HTERT RPE-1 (cell line): Measurements from ENCODE around the gene CD2AP.
"Not testable (repeated sequence)": the region's sequence is repeated elsewhere in the genome, so short reads cannot be mapped to it uniquely, and the experiment has no call there.

ENCODE experiments used
- in situ Hi-C: fragments of 300-500 bp; cut with MboI; formaldehyde crosslinking; loops from 4 replicates; pipeline ENCODE4 v1.14.3; 2020; ENCODE audit warnings: low sequenced_read_pairs

The CD2AP gene

GRCh38 chr6:47477497-47478232, at the start of gene CD2AP:
CD2AP (plus strand) TSS chr6:47477789; CDS start chr6:47478245, 456 bp downstream.
- in situ Hi-C loops: no loop called here

- in situ Hi-C loops: no loop called here
These were observed 49.3 kb upstream of the CD2AP start for GRCh38 chr6:47428288-47428687.

- in situ Hi-C loops: no loop called here
These were observed 48.6 kb upstream of the CD2AP start for GRCh38 chr6:47428746-47429664.

GRCh38 chr6:47434372-47435253, 43.0 kb upstream of the CD2AP start:
- in situ Hi-C loops: no loop called here

- in situ Hi-C loops: no loop called here
These were observed 42.4 kb upstream of the CD2AP start for GRCh38 chr6:47435254-47435612.

GRCh38 chr6:47437592-47437991, 40.0 kb upstream of the CD2AP start:
- in situ Hi-C loops: no loop called here

- in situ Hi-C loops: no loop called here
These were observed 38.9 kb upstream of the CD2AP start for GRCh38 chr6:47438481-47439347.

GRCh38 chr6:47439348-47439668, 38.3 kb upstream of the CD2AP start:
- in situ Hi-C loops: no loop called here

GRCh38 chr6:47440719-47441118, 36.9 kb upstream of the CD2AP start:
- in situ Hi-C loops: no loop called here

GRCh38 chr6:47444964-47445363, 32.6 kb upstream of the CD2AP start:
- in situ Hi-C loops: not testable (repeated sequence)

GRCh38 chr6:47446669-47447330, 30.8 kb upstream of the CD2AP start:
- in situ Hi-C loops: no loop called here

GRCh38 chr6:47447722-47448121, 29.9 kb upstream of the CD2AP start:
- in situ Hi-C loops: no loop called here

GRCh38 chr6:47451162-47451561, 26.4 kb upstream of the CD2AP start:
- in situ Hi-C loops: no loop called here

- in situ Hi-C loops: no loop called here
These were observed 24.7 kb upstream of the CD2AP start for GRCh38 chr6:47452899-47453298.

- in situ Hi-C loops: no loop called here
These were observed 24.1 kb upstream of the CD2AP start for GRCh38 chr6:47453372-47453936.

- in situ Hi-C loops: no loop called here
These were observed 22.7 kb upstream of the CD2AP start for GRCh38 chr6:47454713-47455396.

GRCh38 chr6:47455533-47456209, 21.9 kb upstream of the CD2AP start:
- in situ Hi-C loops: no loop called here

GRCh38 chr6:47456536-47456975, 21.0 kb upstream of the CD2AP start:
- in situ Hi-C loops: no loop called here
